ENCODE results near the gene ATL2.

Gene ATL2

GRCh38 chr2:38255211-38255610 lies 121.9 kb downstream of the ATL2 start:
- DNase-seq (ENCODE audit: low read depth in 1 of 2, low spot score in 1 of 2) = no peak

GRCh38 chr2:38254796-38255195 lies 122.3 kb downstream of the ATL2 start:
- no peak for DNase-seq (ENCODE audit: low read depth in 1 of 2, low spot score in 1 of 2)

- DNase-seq (ENCODE audit: low read depth in 1 of 2, low spot score in 1 of 2) = no peak
Observed at GRCh38 chr2:38251940-38252339, 125.1 kb downstream of the ATL2 start.

GRCh38 chr2:38248707-38249106 lies 128.4 kb downstream of the ATL2 start:
- DNase-seq (ENCODE audit: low read depth in 1 of 2, low spot score in 1 of 2) = no peak

GRCh38 chr2:38248255-38248654 lies 128.8 kb downstream of the ATL2 start:
- no peak for DNase-seq (ENCODE audit: low read depth in 1 of 2, low spot score in 1 of 2)

- DNase-seq (ENCODE audit: low read depth in 1 of 2, low spot score in 1 of 2) = no peak
Observed at GRCh38 chr2:38246105-38246504, 131.0 kb downstream of the ATL2 start.

GRCh38 chr2:38245114-38245641 lies 131.9 kb downstream of the ATL2 start:
- no peak for DNase-seq (ENCODE audit: low read depth in 1 of 2, low spot score in 1 of 2)

GRCh38 chr2:38244301-38244700 lies 132.8 kb downstream of the ATL2 start:
- no peak for DNase-seq (ENCODE audit: low read depth in 1 of 2, low spot score in 1 of 2)
